Hepatocyte (in vitro differentiated cells): ENCODE measurements around the gene N4BP2L2. TPM values are rescaled to one million over a fixed set of nuclear protein-coding genes. Genes with fewer than 3 reads are reported as not detected.

ENCODE experiments used
- polyA plus RNA-seq: library from polyadenylated mRNA; unstranded; fragments of >200 nt; fragmentation: Nextera tagmentation; extraction: Ambion mirVana; gene quantifications from 2 replicates; pipeline ENCODE4 v1.2.1, GENCODE V29; 2016
- small RNA-seq: library from RNA; depleted of rRNA; stranded (forward); fragments of <200 nt; gene quantifications from one replicate; pipeline ENCODE3, GENCODE V24; 2014
- total RNA-seq: library from RNA; depleted of rRNA; stranded (reverse); fragments of >200 nt; gene quantifications from 2 replicates; pipeline ENCODE4 v1.2.3, GENCODE V29; 2014

Gene N4BP2L2
- total and polyA plus RNA-seq, 2 experiments from 2014 or later, result 102 to 138 TPM

Small RNAs within 50 kb of the gene (small RNA-seq; reads per million reads assigned to genes)
- gene RF00190, result not detected

Other genes starting within 250 kb of the N4BP2L2 start
- gene ZAR1L, start 223.4 kb downstream of the N4BP2L2 start, total RNA-seq, result not detected in 2 replicates
- gene ZAR1L, start 223.4 kb downstream of the N4BP2L2 start, polyA plus RNA-seq, result not detected in 2 replicates
- gene BRCA2, start 223.3 kb downstream of the N4BP2L2 start, total RNA-seq, result 2.4 and 2.8 TPM in 2 replicates
- 1.4 and 2.9 TPM in 2 replicates for gene BRCA2, start 223.3 kb downstream of the N4BP2L2 start, polyA plus RNA-seq
- gene N4BP2L1, start 110.7 kb downstream of the N4BP2L2 start, total RNA-seq, result 5.2 and 7.1 TPM in 2 replicates
- gene N4BP2L1, start 110.7 kb downstream of the N4BP2L2 start, polyA plus RNA-seq, result 4.8 TPM in 2 replicates
- gene PDS5B, start 47.7 kb upstream of the N4BP2L2 start, total RNA-seq, result 34.0 and 36.2 TPM in 2 replicates
- 12.8 and 16.6 TPM in 2 replicates for gene PDS5B, start 47.7 kb upstream of the N4BP2L2 start, polyA plus RNA-seq